Neutrophil (primary cell): Measurements from ENCODE around the gene C6orf89.

Source experiments
- H3K27ac ChIP-seq: fragments of 200-600 bp; sonication (generic); 2 replicates; pipeline ENCODE4 v1.5.1; 2016; ENCODE audit warnings: mild to moderate bottlenecking, moderate library complexity
- H3K27me3 ChIP-seq: fragments of 200-600 bp; sonication (generic); 2 replicates; pipeline ENCODE4 v1.6.0; 2016; ENCODE audit warnings: mild to moderate bottlenecking
- H3K36me3 ChIP-seq: fragments of 200-600 bp; sonication (generic); 2 replicates; pipeline ENCODE4 v1.5.1; 2017
- H3K4me1 ChIP-seq, 2 experiments: fragments of 200-600 bp in 1 of 2; sonication (generic) in 1 of 2; 1 replicate in 1 of 2; 2 replicates in 1 of 2; pipeline versions ENCODE4 v1.5.1 to v1.6.1; 2013 to 2016; ENCODE audit warnings: low read depth in 1 of 2, low read length in 1 of 2, mild to moderate bottlenecking in 1 of 2, moderate library complexity in 1 of 2; ENCODE audit not compliant: control insufficient read depth in 1 of 2, insufficient read depth in 1 of 2
- H3K4me3 ChIP-seq, 2 experiments: fragments of 200-600 bp in 1 of 2; sonication (generic) in 1 of 2; 1 replicate in 1 of 2; 2 replicates in 1 of 2; pipeline ENCODE4 v1.5.1; 2013 to 2016; ENCODE audit warnings: low read depth in 1 of 2, low read length in 1 of 2, mild to moderate bottlenecking in 1 of 2, moderate library complexity in 1 of 2
- H3K9me3 ChIP-seq: fragments of 200-600 bp; sonication (generic); 2 replicates; pipeline ENCODE4 v1.5.1; 2016
- TF ChIP-seq, protein P1 (sequence below): fragments of 200-600 bp; sonication (generic); IDR thresholded peaks from 2 replicates; pipeline ENCODE4 v1.5.1; 2016; ENCODE audit warnings: antibody characterized with exemption

The C6orf89 gene

DNA sequence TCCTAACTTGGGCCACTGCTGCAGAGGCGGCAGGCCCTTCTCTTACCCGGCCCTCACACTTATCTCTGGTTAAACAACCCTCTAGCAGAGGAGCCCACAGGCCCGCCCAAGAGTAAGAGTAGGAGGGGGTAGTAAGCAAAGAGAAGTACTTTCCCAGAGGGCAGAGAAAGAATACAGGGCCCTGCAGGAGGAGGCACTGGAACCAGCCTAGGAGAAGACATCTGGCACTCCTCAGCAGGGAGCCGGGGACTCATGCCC is 90.2 kb downstream of the C6orf89 start:
- Histone ChIP-seq H3K27ac (no peak overlapping the region), H3K27me3 (no peaks in the 10 kb centered on the region), H3K4me1 (no peaks in the 10 kb centered on the region), H3K36me3 (peaks cover 96% of the 10 kb centered on the region), H3K4me3 (no peak overlapping the region), H3K9me3 (no peaks in the 10 kb centered on the region)
- TF ChIP-seq, protein P1, sequence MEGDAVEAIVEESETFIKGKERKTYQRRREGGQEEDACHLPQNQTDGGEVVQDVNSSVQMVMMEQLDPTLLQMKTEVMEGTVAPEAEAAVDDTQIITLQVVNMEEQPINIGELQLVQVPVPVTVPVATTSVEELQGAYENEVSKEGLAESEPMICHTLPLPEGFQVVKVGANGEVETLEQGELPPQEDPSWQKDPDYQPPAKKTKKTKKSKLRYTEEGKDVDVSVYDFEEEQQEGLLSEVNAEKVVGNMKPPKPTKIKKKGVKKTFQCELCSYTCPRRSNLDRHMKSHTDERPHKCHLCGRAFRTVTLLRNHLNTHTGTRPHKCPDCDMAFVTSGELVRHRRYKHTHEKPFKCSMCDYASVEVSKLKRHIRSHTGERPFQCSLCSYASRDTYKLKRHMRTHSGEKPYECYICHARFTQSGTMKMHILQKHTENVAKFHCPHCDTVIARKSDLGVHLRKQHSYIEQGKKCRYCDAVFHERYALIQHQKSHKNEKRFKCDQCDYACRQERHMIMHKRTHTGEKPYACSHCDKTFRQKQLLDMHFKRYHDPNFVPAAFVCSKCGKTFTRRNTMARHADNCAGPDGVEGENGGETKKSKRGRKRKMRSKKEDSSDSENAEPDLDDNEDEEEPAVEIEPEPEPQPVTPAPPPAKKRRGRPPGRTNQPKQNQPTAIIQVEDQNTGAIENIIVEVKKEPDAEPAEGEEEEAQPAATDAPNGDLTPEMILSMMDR = no peak

DNA sequence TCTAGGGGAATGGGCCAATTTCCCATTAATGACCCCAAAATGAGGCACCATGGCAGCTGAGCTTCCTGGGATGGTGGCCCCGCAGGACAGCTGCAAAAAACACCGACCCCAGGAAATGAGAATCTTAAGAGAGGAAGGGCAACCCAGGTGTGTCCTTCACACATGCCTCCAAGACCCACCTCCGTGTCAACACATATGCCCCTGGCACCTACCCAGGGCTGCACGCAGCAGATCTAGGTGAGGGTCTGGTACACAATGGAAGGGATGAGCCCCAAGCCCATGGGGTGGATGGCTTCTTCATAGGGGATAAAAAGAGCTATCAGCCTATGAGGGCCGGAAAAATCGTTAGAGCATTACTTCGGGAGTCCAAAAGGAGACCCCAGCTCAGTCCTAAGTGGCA is 90.8 kb downstream of the C6orf89 start:
- H3K27ac ChIP-seq = no peak overlapping the region
- H3K4me3 ChIP-seq = no peak overlapping the region
- H3K36me3 ChIP-seq = peaks cover 95% of the 10 kb centered on the region
- no peaks in the 10 kb centered on the region for H3K4me1 ChIP-seq
- no peaks in the 10 kb centered on the region for H3K27me3 ChIP-seq
- TF ChIP-seq, protein P1 = no peak
- no peaks in the 10 kb centered on the region for H3K9me3 ChIP-seq

DNA sequence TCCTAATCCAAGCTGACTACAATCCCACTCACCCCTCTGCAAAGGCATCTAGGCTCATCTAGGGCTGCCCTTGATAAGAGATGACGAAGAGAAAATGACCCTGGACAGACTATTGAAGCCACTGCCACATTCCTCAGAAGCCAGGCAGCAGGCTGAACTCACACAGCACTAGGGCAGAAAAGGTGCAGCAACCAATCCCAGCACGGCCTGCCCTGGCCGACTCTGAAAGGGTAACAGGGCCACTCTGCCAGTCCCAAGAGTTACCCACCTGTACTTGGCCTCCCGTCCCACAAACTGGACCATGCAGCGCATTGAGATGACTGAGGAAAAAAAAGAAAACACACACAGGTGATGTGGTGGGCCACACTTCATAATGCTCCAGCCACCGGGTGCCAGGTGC is 91.2 kb downstream of the C6orf89 start:
- TF ChIP-seq, protein P1 = no peak
- Histone ChIP-seq H3K4me3 (no peak overlapping the region), H3K4me1 (no peaks in the 10 kb centered on the region), H3K9me3 (no peaks in the 10 kb centered on the region), H3K27me3 (no peaks in the 10 kb centered on the region), H3K27ac (no peak overlapping the region), H3K36me3 (peaks cover 90% of the 10 kb centered on the region)

DNA sequence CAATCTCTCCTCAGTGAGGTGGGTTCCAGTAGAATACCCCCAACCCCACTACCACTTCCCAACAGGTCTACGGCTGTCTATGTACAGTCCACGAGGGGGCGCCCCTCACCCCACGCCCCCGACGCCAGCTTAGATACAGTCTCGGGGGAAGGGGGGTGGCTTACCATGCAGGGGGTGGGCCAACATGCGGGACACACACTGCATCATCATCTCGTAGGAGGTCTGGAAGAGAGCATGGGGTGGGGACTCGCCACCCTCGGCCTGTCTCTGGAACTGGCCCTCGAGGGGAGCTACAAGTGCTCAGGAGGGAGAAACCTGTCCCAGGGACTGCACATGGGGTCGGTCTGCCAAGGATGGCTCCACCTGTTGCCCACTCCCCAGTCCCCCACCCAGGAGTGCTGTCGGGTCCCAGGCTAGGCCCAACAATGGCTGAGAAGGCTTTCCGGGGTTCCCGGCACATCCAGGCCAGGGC is 91.8 kb downstream of the C6orf89 start:
- no peak overlapping the region for H3K27ac ChIP-seq
- no peak overlapping the region for H3K4me3 ChIP-seq

More for the DNA sequence above, 91.8 kb downstream of the C6orf89 start:
- no peaks in the 10 kb centered on the region for H3K27me3 ChIP-seq
- H3K9me3 ChIP-seq = no peaks in the 10 kb centered on the region
- H3K4me1 ChIP-seq = no peaks in the 10 kb centered on the region
- TF ChIP-seq, protein P1 = no peak
- H3K36me3 ChIP-seq = peaks cover 85% of the 10 kb centered on the region
